C4-2B (cell line): Measurements from ENCODE around the gene CBLIF.

ENCODE experiments used
- CTCF ChIP-seq: fragments of 450-650 bp; conservative IDR thresholded peaks from 2 replicates; pipeline ENCODE4 v1.5.1; 2017; ENCODE audit warnings: mild to moderate bottlenecking
- ZFX ChIP-seq: fragments of 450-650 bp; IDR thresholded peaks from 2 replicates; pipeline ENCODE4 v1.6.1; 2017

- TF ChIP-seq CTCF, result no peak
- TF ChIP-seq ZFX, result no peak
Observed at GRCh38 chr11:59812220-59812619, 33.1 kb downstream of the CBLIF start.
